DMS79 (cell line): ENCODE data around the gene SSUH2.
A peak's percentile ranks its signal among the peaks of the same experiment; 100 is the strongest.

ENCODE experiments used
- DNase-seq: peaks from one replicate; lab custom pipeline; 2025; lab: John Stamatoyannopoulos, UW

The SSUH2 gene

DNA sequence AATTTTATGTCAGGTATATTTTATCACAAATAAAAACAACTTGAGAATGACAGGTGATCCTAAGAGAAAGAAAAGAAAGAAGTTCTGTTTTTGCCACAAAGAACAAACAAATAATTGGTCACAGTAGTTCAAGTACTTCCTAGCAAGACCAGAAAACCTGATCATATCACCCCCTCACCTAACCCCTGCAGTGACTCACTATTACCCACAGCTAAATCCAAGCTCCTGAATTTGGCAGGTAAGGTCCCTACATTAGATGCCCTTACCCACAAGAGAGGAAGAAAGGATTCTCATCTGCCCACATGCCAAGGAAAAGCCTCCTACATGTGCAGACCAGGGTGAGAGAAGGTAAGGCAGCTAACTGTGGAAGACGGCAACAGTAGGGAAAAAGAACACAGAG, 4.4 kb downstream of the SSUH2 start:
- no peak for DNase-seq

DNA sequence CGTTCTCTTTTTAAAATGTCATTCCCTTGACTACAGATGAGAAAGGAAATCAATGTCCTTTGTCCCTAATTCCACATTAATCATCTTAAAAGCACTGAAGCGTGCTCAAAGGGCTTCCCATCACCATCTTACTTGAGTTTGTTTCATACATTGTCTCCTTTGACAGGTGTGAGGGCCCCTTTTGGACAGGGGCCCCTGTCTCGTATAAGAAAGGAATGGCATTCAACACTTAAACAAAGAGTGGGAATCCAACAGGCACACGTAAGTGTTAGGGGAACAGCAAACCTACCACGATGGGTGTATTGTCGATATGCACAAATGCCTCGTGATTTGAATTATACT, 5.0 kb downstream of the SSUH2 start:
- no peak for DNase-seq

GRCh38 chr3:8638994-8639658, 5.5 kb downstream of the SSUH2 start:
- DNase-seq = no peak

DNA sequence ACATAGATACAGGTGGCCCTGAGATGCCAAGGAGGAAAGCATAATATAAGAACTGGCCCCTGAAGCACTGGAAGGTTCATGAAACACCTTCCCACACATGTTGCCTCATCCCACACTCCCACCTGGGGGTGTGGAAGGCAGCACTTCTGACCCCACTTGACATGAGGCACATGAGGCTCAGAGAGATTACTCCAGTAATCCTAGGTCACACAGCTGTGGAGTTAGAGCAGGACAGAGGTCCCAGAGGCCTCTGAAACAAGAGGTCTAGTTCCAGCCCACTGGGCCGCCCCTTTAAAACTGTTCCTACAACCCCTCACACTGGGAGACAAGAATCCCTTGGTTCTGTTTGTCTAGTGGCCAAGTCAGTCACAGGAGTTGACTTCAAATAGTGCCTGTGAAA, 7.2 kb downstream of the SSUH2 start:
- DNase-seq = no peak

GRCh38 chr3:8635631-8636030, 9.0 kb downstream of the SSUH2 start:
- DNase-seq = no peak

GRCh38 chr3:8635125-8635524, 9.5 kb downstream of the SSUH2 start:
- no peak for DNase-seq

DNA sequence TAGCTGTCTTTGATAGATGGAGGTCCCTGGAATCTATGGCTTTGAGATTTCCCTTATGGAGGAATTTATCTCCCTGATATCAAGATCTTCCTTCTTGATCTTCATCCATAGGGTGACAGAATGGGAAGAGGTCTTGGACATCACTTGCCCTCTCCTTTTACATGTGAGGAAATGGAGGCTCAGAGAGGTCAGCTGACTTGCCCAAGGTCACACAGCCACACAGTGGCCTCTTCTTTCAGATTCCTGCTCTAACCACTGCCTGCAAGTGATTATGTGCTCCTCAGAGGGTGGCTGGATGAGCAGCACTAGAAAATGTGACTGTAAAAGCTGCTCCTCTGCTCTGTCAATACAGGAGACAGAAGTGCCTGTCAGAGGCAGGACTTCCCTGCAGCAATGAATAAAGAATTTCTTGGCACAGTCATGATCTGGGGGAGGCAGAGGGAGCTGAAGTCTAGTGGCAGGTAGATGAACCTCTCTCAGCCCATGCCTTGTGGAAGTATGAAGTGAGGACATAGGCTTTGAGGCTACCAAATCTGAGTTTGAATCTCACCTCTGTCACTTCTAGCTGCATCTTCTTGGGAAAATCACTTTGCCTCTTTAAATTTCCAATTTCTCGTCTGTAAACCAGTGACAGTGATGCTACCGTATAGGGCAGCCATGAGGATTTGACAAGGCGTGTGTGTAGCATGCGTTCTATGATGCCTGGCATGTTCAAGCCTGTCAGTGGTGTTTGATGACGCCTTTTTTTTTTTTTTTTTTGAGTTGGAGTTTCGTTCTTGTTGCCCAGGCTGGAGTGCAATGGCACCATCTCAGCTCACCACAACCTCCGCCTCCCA, 12.0 kb downstream of the SSUH2 start:
- no peak for DNase-seq

DNA sequence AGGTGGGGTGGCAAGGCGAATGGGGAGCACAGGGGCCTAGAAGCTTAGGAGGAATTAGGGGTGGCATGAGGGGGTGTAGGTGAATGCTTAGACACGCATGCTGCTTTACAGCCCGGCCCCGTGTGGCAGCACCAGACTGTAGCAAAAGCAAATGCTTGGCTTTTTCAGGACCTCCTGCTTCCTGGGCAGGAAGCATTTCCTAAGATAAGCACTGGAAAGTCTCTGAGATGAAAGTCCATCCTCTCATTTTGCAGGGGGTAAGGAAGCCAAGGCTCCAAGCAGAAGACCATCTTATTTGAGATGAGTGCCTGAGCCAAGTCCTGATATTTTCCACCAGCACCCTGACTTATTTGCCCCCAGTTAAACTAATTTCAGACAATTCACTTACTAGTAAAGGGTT, 12.9 kb downstream of the SSUH2 start:
- DNase-seq = no peak

DNA sequence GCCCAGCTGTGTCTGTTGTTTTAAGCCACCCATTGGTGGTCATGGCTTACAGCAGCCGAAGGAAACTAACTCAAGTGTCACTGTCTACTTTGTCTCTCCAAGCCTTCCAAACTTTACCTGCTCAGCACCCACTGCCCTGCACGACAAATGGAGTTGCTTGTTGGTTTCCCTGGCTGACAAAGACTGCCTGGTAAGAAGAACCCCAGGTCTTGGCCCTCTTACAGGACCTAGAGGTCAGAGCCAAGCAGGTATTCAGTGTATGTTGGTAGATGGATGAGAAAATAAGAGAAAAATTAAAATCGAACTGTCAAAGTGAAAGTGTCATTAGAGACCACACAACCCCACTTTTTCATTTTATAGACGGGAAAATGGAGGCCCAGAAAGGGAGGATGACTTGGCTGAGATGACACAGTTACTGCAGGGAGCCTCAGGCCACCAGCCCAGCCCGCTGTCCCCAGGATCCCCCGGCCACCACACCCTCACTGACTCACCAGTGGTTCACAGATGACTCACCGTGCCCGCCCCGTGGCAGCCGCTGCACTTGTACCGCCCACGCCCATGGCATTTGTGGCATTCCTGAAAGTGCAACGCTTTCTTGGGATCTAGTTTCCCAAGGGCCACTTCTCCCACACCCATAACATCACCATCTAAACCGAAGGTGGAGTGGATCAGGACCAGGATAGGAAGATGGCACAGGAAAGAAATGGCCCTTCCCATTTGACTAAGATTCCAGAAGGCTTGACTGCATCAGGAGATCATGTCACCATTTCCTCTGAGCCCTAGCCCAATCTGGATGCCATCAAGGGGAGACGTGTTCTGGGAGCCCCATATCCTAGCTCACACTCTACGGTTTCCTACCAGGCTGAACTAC, 15.2 kb downstream of the SSUH2 start:
- no peak for DNase-seq

- DNase-seq = no peak
Observed at GRCh38 chr3:8627949-8628348, 16.6 kb downstream of the SSUH2 start.

GRCh38 chr3:8627201-8627940, 17.2 kb downstream of the SSUH2 start:
- no peak for DNase-seq

DNA sequence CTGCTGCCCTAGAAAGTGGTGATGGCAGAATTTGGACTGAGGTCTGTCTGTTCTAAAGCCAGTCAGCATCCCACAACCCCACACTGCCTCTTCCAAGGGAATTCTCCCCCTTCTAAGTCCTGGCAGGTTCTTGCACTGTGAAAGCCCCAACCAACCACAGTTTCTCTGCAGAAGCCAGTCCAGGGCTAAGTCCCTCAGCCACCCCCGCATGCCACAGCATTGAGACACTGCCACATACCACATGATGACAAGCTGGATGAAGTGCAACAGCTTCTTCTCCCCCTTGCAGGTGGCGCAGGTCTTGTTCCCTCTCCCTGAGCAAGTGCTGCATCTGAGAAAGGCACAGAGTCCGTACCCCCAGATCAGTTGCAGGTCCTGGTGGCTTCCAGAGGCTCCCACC, 18.6 kb downstream of the SSUH2 start:
- DNase-seq = no peak

DNA sequence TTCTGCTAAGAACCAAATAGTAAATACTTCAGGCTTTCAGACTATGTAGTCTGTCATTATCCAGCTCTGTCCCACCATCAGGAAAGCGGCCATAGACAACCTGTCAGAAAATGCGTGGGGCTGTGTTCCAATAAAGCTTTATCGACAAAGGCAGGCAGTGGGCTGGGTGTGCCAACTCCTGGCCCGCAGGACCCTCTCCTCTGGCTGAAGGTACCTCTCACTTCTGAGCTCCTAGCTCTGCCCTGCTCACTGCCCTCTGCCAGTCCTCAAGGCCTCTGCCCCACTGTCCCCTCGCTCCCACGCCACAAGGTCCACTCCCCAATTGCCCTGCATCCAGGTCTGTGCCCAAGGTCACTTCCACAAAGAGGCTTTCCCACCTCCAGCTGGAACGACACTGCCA, 20.0 kb downstream of the SSUH2 start:
- no peak for DNase-seq

DNA sequence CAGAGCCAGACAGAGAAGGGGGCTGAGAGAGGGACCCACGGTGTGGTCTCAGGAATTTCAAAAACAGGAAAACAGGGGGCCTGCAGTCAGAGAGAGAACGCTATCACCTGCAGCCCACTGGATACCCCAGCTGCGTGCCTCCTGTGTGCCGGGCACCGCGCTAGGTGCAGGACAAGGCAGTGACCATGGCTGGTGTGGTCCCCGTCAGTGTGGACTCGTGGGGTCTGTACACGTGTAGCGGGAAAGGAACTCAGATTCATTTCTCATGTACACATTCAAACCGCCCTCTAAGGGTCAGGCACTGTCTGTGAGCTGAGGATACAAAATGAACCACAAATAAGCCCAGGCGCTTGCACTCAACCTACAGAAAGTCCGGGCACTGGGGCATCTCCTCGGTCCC, 20.9 kb downstream of the SSUH2 start:
- no peak for DNase-seq

- DNase-seq = peak; percentile 3
Observed at GRCh38 chr3:8622873-8623691, 21.5 kb downstream of the SSUH2 start.

- no peak for DNase-seq
Observed at GRCh38 chr3:8621872-8622271, 22.7 kb downstream of the SSUH2 start.

DNA sequence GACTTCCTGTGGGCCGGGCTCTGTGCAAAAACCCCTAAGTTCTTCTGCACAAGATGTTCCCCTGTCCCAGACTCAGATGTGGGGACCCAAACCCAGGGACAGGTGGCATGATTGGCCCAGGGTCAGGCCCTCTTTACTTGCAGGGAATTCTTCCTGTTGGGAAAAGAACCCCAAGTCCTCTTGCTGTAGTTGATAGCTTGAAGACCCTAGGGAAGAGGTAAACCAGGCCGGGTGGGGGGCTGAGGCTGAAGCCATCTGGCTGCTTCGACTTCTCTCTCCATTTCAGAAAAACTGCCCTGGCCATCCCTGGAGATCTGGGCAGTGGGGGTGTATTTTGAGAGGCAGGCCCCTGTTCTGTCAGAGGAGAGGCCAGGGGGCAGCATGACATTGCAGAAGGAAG, 23.5 kb downstream of the SSUH2 start:
- no peak for DNase-seq

GRCh38 chr3:8619548-8619947, 25.1 kb downstream of the SSUH2 start:
- DNase-seq = no peak

- no peak for DNase-seq
Observed at GRCh38 chr3:8618950-8619349, 25.6 kb downstream of the SSUH2 start.

DNA sequence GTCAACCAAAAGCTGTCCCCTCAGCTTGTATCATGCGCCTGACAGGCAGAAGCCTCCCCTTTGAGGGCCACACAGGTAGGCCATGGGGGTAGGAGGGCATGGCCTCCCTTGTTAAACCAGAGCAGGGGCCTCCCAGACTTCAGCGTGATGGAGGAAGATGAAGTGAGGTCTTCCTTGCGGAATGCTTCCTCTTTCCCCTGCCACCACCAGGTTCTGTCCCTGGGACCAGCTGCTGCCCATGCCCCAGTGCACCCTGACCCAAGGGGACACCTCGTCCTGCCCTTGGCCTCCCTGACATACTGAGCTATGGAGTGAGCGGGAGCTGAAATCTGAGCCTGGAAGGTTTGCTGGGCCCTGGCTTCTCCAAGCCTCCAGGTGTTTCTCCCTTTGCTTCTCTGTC, 26.7 kb downstream of the SSUH2 start:
- DNase-seq = no peak

GRCh38 chr3:8610951-8611350, 33.6 kb downstream of the SSUH2 start:
- no peak for DNase-seq
